H9 (cell line): ENCODE data around the gene SMAP1. TPM values are rescaled to one million over a fixed set of nuclear protein-coding genes. Genes with fewer than 3 reads are reported as not detected.

Experiments used
- DNase-seq: peaks from one replicate; pipeline ENCODE4 v3.0.0-alpha.2; 2017
- H2AFZ ChIP-seq: one replicate; pipeline ENCODE4 v1.6.1; 2013; ENCODE audit warnings: mild to moderate bottlenecking, low read length, control low read depth, moderate library complexity
- H2AK5ac ChIP-seq: 2 replicates; pipeline ENCODE4 v1.6.1; 2013; ENCODE audit warnings: low read length, control low read depth, mixed read lengths; ENCODE audit not compliant: insufficient read length
- H2BK120ac ChIP-seq: one replicate; pipeline ENCODE4 v1.6.1; 2013; ENCODE audit warnings: low read depth, mild to moderate bottlenecking, low read length, control low read depth, inconsistent platforms; ENCODE audit not compliant: poor library complexity, severe bottlenecking
- H2BK12ac ChIP-seq: 2 replicates; pipeline ENCODE4 v1.6.1; 2013; ENCODE audit warnings: low read length, control low read depth, mixed read lengths, low read depth; ENCODE audit not compliant: insufficient read length
- H2BK15ac ChIP-seq: 2 replicates; pipeline ENCODE4 v1.6.1; 2013; ENCODE audit warnings: low read depth, low read length, control low read depth
- H2BK20ac ChIP-seq: one replicate; pipeline ENCODE4 v1.6.1; 2013; ENCODE audit warnings: low read depth, mild to moderate bottlenecking, low read length, control low read depth, inconsistent platforms; ENCODE audit not compliant: poor library complexity, severe bottlenecking
- H2BK5ac ChIP-seq: 2 replicates; pipeline ENCODE4 v1.6.1; 2013; ENCODE audit warnings: low read length, control low read depth, mixed read lengths; ENCODE audit not compliant: insufficient read length
- H3K14ac ChIP-seq: 2 replicates; pipeline ENCODE4 v1.6.1; 2013; ENCODE audit warnings: low read length, control low read depth; ENCODE audit not compliant: insufficient read depth
- H3K18ac ChIP-seq: 2 replicates; pipeline ENCODE4 v1.6.1; 2013; ENCODE audit warnings: low read depth, mild to moderate bottlenecking, mixed read lengths, low read length, control low read depth; ENCODE audit not compliant: insufficient read length
- H3K23ac ChIP-seq: 2 replicates; pipeline ENCODE4 v1.6.1; 2013; ENCODE audit warnings: low read length, control low read depth, mixed read lengths, low read depth; ENCODE audit not compliant: insufficient read length
- H3K23me2 ChIP-seq: 2 replicates; pipeline ENCODE4 v1.6.1; 2013; ENCODE audit warnings: low read depth, mild to moderate bottlenecking, mixed read lengths, low read length, control low read depth; ENCODE audit not compliant: insufficient read length, poor library complexity, severe bottlenecking
- H3K27ac ChIP-seq: 2 replicates; pipeline ENCODE4 v1.5.1; 2013; ENCODE audit warnings: low read length, control low read depth, mixed read lengths, low read depth; ENCODE audit not compliant: insufficient read length
- H3K27me3 ChIP-seq: 2 replicates; pipeline ENCODE4 v1.6.1; 2013; ENCODE audit warnings: low read length, control low read depth, inconsistent platforms; ENCODE audit not compliant: insufficient read depth
- H3K4ac ChIP-seq: 2 replicates; pipeline ENCODE4 v1.6.1; 2013; ENCODE audit warnings: low read depth, mild to moderate bottlenecking, control low read depth, inconsistent platforms, low read length, moderate library complexity
- H3K4me1 ChIP-seq: 2 replicates; pipeline ENCODE4 v1.6.1; 2013; ENCODE audit warnings: low read length, control low read depth, inconsistent platforms; ENCODE audit not compliant: insufficient read depth
- H3K4me2 ChIP-seq: 2 replicates; pipeline ENCODE4 v1.6.1; 2013; ENCODE audit warnings: low read length, control low read depth, mixed read lengths; ENCODE audit not compliant: insufficient read length, insufficient read depth
- H3K56ac ChIP-seq: 2 replicates; pipeline ENCODE4 v1.6.1; 2013; ENCODE audit warnings: low read depth, mild to moderate bottlenecking, mixed read lengths, low read length, control low read depth; ENCODE audit not compliant: insufficient read length
- H3K79me1 ChIP-seq: 2 replicates; pipeline ENCODE4 v1.6.1; 2013; ENCODE audit warnings: low read depth, mild to moderate bottlenecking, moderate library complexity, low read length, control low read depth, inconsistent platforms; ENCODE audit not compliant: insufficient read depth, poor library complexity, severe bottlenecking
- H3K79me2 ChIP-seq: 2 replicates; pipeline ENCODE4 v1.6.1; 2013; ENCODE audit warnings: low read length, control low read depth, inconsistent platforms; ENCODE audit not compliant: insufficient read depth
- H3K9ac ChIP-seq: 2 replicates; pipeline ENCODE4 v1.6.1; 2013; ENCODE audit warnings: low read length, control low read depth, mixed read lengths; ENCODE audit not compliant: insufficient read length; ENCODE audit errors: extremely low read depth
- H3K9me3 ChIP-seq: one replicate; pipeline ENCODE4 v1.6.1; 2013; ENCODE audit warnings: low read depth, low read length, inconsistent platforms; ENCODE audit not compliant: control insufficient read depth
- H3T11ph ChIP-seq: one replicate; pipeline ENCODE4 v1.6.1; 2013; ENCODE audit warnings: mild to moderate bottlenecking, low read length, control low read depth, inconsistent platforms
- H4K20me1 ChIP-seq: one replicate; pipeline ENCODE4 v1.6.1; 2013; ENCODE audit not compliant: control insufficient read depth, insufficient read length, insufficient read depth
- H4K5ac ChIP-seq: 2 replicates; pipeline ENCODE4 v1.6.1; 2013; ENCODE audit warnings: low read depth, mild to moderate bottlenecking, mixed read lengths, low read length, control low read depth; ENCODE audit not compliant: insufficient read length
- H4K8ac ChIP-seq: replicated peaks from 2 replicates; pipeline ENCODE4 v1.6.1; 2013; ENCODE audit warnings: low read length, control low read depth, mixed read lengths, low read depth; ENCODE audit not compliant: insufficient read length
- H4K91ac ChIP-seq: 2 replicates; pipeline ENCODE4 v1.6.1; 2013; ENCODE audit warnings: low read depth, mild to moderate bottlenecking, moderate library complexity, mixed read lengths, low read length, control low read depth; ENCODE audit not compliant: insufficient read length
- H3K27ac Mint-ChIP-seq, 3 experiments: 2 replicates in 2 of 3; 3 replicates in 1 of 3; pipeline ENCODE4 v1.8.0; 2020 to 2021; ENCODE audit warnings: mixed read lengths in 3 of 3, mild to moderate bottlenecking in 1 of 3, moderate library complexity in 1 of 3
- H3K27me3 Mint-ChIP-seq: 2 replicates; pipeline ENCODE4 v1.8.0; 2021; ENCODE audit warnings: low read depth, mild to moderate bottlenecking, moderate library complexity, mixed read lengths
- H3K36me3 Mint-ChIP-seq, 3 experiments: 2 replicates in 2 of 3; 3 replicates in 1 of 3; pipeline ENCODE4 v1.8.0; 2020 to 2021; ENCODE audit warnings: low read depth in 3 of 3, mixed read lengths in 3 of 3; ENCODE audit not compliant: insufficient read depth in 1 of 3
- H3K4me1 Mint-ChIP-seq, 2 experiments: 2 replicates each; pipeline ENCODE4 v1.8.0; 2020; ENCODE audit warnings: mixed read lengths in 2 of 2
- H3K4me3 Mint-ChIP-seq, 2 experiments: 2 replicates in 1 of 2; 3 replicates in 1 of 2; pipeline ENCODE4 v1.8.0; 2020 to 2021; ENCODE audit warnings: mild to moderate bottlenecking in 2 of 2, mixed read lengths in 2 of 2, moderate library complexity in 1 of 2
- H3K9me3 Mint-ChIP-seq, 2 experiments: 2 replicates in 1 of 2; 3 replicates in 1 of 2; pipeline ENCODE4 v1.8.0; 2020; ENCODE audit warnings: mild to moderate bottlenecking in 2 of 2, mixed read lengths in 2 of 2, moderate library complexity in 1 of 2
- WGBS: extraction: QIAGEN DNeasy Blood & Tissue Kit; methylation state at CpG from one replicate; pipeline ENCODE4 v1.1.7; 2013; ENCODE audit warnings: missing lambda C conversion rate, low lambda C conversion rate, mixed read lengths; ENCODE audit not compliant: insufficient read length; ENCODE audit errors: extremely low coverage; 5-methylcytosine and 5-hydroxymethylcytosine counted together
- total RNA-seq: library from RNA; stranded (reverse); gene quantifications from 2 replicates; pipeline ENCODE4 v1.2.1, GENCODE V29; 2021
- TF ChIP-seq, protein P1 (sequence below): fragments of 200-600 bp; sonication (generic); conservative IDR thresholded peaks from 3 replicates; pipeline ENCODE4 v1.8.0; 2021; ENCODE audit warnings: antibody characterized with exemption, mild to moderate bottlenecking

Gene SMAP1
- total RNA-seq, 1 experiment from 2014 or later = 29.3 TPM

GRCh38 chr6:70879496-70879895 is 211.8 kb downstream of the SMAP1 start:
- H2BK120ac ChIP-seq = no peak overlapping the region
- no peak overlapping the region for H3K56ac ChIP-seq
- no peaks in the 10 kb centered on the region for H3K23me2 ChIP-seq
- no peaks in the 10 kb centered on the region for H4K20me1 ChIP-seq
- peaks cover 0 to 2% (median 0%) of the 10 kb centered on the region in 3 experiments; a peak in 1 of 7 replicates for H3K36me3 Mint-ChIP-seq
- peak overlapping the region; percentile 92; the same call in 1 of the 2 replicates for H2BK15ac ChIP-seq
- peak overlapping the region in 1 of 3 experiments; percentile 29; a peak in 1 of 7 replicates for H3K27ac Mint-ChIP-seq
- WGBS = no CpG with 5 or more reads among the region's 5 CpGs
- H3T11ph ChIP-seq = no peak overlapping the region
- H3K4ac ChIP-seq = no peak overlapping the region
- H4K8ac ChIP-seq = no peak overlapping the region
- H3K4me2 ChIP-seq = no peak overlapping the region
- H3K9me3 Mint-ChIP-seq = no peaks in the 10 kb centered on the region; a peak in 1 of 5 replicates
- DNase-seq = no peak
- H3K23ac ChIP-seq = no peak overlapping the region
- H3K27me3 ChIP-seq = no peaks in the 10 kb centered on the region
- no peak overlapping the region for H3K27ac ChIP-seq
- H3K18ac ChIP-seq = no peak overlapping the region
- no peak overlapping the region for H3K9ac ChIP-seq
- peaks cover 11% of the 10 kb centered on the region in 2 experiments for H3K4me1 Mint-ChIP-seq
- H3K4me3 Mint-ChIP-seq = no peak overlapping the region
- H3K14ac ChIP-seq = no peak overlapping the region; the same call in 1 of the 2 replicates
- no peak overlapping the region for H2AK5ac ChIP-seq
- H3K79me2 ChIP-seq = no peaks in the 10 kb centered on the region
- H3K4me1 ChIP-seq = peaks cover 4% of the 10 kb centered on the region; the same call in 1 of the 2 replicates
- H4K5ac ChIP-seq = no peak overlapping the region
- no peak overlapping the region for H2AFZ ChIP-seq
- TF ChIP-seq, protein P1, sequence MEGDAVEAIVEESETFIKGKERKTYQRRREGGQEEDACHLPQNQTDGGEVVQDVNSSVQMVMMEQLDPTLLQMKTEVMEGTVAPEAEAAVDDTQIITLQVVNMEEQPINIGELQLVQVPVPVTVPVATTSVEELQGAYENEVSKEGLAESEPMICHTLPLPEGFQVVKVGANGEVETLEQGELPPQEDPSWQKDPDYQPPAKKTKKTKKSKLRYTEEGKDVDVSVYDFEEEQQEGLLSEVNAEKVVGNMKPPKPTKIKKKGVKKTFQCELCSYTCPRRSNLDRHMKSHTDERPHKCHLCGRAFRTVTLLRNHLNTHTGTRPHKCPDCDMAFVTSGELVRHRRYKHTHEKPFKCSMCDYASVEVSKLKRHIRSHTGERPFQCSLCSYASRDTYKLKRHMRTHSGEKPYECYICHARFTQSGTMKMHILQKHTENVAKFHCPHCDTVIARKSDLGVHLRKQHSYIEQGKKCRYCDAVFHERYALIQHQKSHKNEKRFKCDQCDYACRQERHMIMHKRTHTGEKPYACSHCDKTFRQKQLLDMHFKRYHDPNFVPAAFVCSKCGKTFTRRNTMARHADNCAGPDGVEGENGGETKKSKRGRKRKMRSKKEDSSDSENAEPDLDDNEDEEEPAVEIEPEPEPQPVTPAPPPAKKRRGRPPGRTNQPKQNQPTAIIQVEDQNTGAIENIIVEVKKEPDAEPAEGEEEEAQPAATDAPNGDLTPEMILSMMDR = no peak
- no peaks in the 10 kb centered on the region for H3K79me1 ChIP-seq
- no peaks in the 10 kb centered on the region for H3K27me3 Mint-ChIP-seq
- H4K91ac ChIP-seq = no peak overlapping the region
- no peaks in the 10 kb centered on the region for H3K9me3 ChIP-seq
- H2BK5ac ChIP-seq = no peak overlapping the region
- no peak overlapping the region for H2BK20ac ChIP-seq
- H2BK12ac ChIP-seq = no peak overlapping the region
